Esophagus (tissue), 2 donors: Measurements from ENCODE around the gene LY86. TPM values are rescaled to one million over a fixed set of nuclear protein-coding genes. Genes with fewer than 3 reads are reported as not detected.
A peak's percentile ranks its signal among the peaks of the same experiment; 100 is the strongest.

Experiments
- H3K27ac ChIP-seq, 2 donors: one replicate each; pipeline ENCODE4 v1.5.1; 2013; ENCODE audit warnings: low read depth in 2 of 2, mild to moderate bottlenecking in 2 of 2, inconsistent platforms in 1 of 2, low read length in 1 of 2, moderate library complexity in 1 of 2
- H3K27me3 ChIP-seq, 2 donors: one replicate each; pipeline ENCODE4 v1.6.1; 2013; ENCODE audit warnings: low read length in 2 of 2, control low read depth in 1 of 2, mild to moderate bottlenecking in 1 of 2; ENCODE audit not compliant: insufficient read depth in 2 of 2, control insufficient read depth in 1 of 2
- H3K36me3 ChIP-seq, 2 donors: one replicate each; pipeline ENCODE4 v1.6.1; 2013; ENCODE audit warnings: low read length in 1 of 2; ENCODE audit not compliant: control insufficient read depth in 2 of 2, insufficient read depth in 2 of 2
- H3K4me1 ChIP-seq, 2 donors: one replicate each; pipeline ENCODE4 v1.6.1; 2013; ENCODE audit warnings: low read length in 1 of 2; ENCODE audit not compliant: control insufficient read depth in 2 of 2, insufficient read depth in 2 of 2
- H3K4me3 ChIP-seq, 2 donors: one replicate each; pipeline ENCODE4 v1.5.1; 2013; ENCODE audit warnings: low read length in 2 of 2, mild to moderate bottlenecking in 2 of 2, low read depth in 1 of 2, moderate library complexity in 1 of 2
- H3K9me3 ChIP-seq, 2 donors: one replicate each; pipeline ENCODE4 v1.6.1; 2013; ENCODE audit warnings: mild to moderate bottlenecking in 2 of 2, low read depth in 1 of 2, low read length in 1 of 2, moderate library complexity in 1 of 2; ENCODE audit not compliant: control insufficient read depth in 2 of 2, insufficient read depth in 1 of 2
- WGBS, 2 donors: extraction: QIAGEN DNeasy Blood & Tissue Kit; methylation state at CpG; one replicate each; pipeline ENCODE4 v1.1.7; 2013; 5-methylcytosine and 5-hydroxymethylcytosine counted together
- polyA plus RNA-seq, 2 donors: library from polyadenylated mRNA; stranded (reverse); fragments of 200-250 nt; gene quantifications; one replicate each; pipeline ENCODE4 v1.2.3, GENCODE V29; 2013
- donor health status: healthy with polysubstance abuse.
- donor health status: Bipolar disorder and iron deficiency.

Gene LY86
- polyA plus RNA-seq, 2 donors = 0.51 to 0.55 TPM

DNA sequence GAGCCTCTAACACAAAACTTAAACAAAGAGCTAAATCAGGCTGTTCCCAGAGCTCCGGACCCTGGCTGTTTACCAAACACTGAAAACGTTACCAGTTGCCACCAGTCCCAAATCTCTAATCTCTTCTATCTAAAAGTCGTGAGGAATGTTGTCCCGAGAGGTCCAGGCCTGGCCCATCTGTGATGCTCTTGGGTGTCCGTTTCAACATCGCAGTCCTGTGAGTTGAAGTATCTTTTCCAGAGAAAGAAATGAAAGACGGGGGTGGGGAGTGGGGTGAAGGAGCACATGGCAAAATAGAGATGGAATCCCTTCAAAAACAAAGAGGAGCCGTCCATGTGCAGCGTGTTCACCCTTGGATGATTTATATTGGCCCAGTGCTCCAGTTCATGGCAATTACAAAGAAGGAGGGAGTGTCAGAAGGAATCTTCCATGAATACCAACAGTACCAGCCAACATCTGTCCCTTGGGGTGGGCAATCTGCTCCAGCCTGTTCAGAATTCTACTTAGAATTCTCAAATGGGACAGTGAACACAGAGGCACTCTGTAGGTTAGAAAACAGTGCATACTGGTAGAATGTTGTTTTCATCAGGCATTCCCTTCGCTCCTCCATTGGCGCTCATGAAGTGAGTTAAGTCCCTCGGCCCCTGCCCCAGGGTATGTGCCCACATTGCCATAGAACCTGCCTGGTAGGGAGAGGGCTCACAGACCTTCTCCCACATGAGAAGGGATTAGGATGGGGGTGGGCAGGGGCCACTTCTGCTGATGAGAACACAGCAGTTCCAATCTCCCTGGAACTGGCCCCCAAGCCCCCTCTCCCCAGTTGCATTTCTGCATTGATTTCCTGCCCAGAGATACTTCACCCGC, 112.1 kb downstream of the LY86 start:
- Histone ChIP-seq H3K27ac (peak overlapping the region; percentile 28 to 83), H3K27me3 (no peaks in the 10 kb centered on the region), H3K36me3 (no peaks in the 10 kb centered on the region), H3K4me1 (peaks cover 0 to 17% of the 10 kb centered on the region in 2 donors), H3K9me3 (no peaks in the 10 kb centered on the region), H3K4me3 (no peak overlapping the region)
- WGBS, 2 donors = 59 to 62% methylated on average over 13 of the region's 13 CpGs

- no peak overlapping the region for H3K4me3 ChIP-seq
- H3K27me3 ChIP-seq = no peaks in the 10 kb centered on the region
- H3K4me1 ChIP-seq = peaks cover 0 to 11% of the 10 kb centered on the region in 2 donors
- H3K9me3 ChIP-seq = no peaks in the 10 kb centered on the region
- 63 to 68% methylated on average over 9 of the region's 9 CpGs for WGBS, 2 donors
- no peak overlapping the region for H3K27ac ChIP-seq
- no peaks in the 10 kb centered on the region for H3K36me3 ChIP-seq
Observed at GRCh38 chr6:6701864-6702263, 113.3 kb downstream of the LY86 start.

DNA sequence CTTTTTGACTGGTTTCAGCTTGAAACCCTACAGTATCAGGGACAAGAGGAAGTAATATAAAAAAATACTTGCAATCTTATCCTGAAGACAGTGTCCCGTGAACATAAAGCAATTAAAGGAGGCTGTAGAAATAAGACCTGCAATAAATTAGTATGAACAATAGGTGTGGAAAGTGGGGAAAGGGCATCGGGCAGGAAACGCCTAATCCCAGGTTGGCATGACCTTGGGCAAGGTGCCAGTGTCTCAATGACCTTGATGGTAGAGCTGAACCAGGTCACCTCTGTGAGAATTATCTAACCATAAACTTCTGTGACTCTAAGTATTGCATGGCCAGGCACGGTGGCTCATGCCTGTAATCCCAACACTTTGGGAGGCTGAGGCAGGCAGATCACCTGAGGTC, 115.2 kb downstream of the LY86 start:
- Histone ChIP-seq H3K4me1 (peaks cover 0 to 11% of the 10 kb centered on the region in 2 donors), H3K27me3 (no peaks in the 10 kb centered on the region), H3K27ac (no peak overlapping the region), H3K4me3 (no peak overlapping the region), H3K36me3 (no peaks in the 10 kb centered on the region), H3K9me3 (no peaks in the 10 kb centered on the region)
- WGBS, 2 donors = 57 to 77% methylated on average over 4 of the region's 4 CpGs
